Measurements from ENCODE around the gene TDRD12. TPM values are rescaled to one million over a fixed set of nuclear protein-coding genes. Genes with fewer than 3 reads are reported as not detected.
A peak's percentile ranks its signal among the peaks of the same experiment; 100 is the strongest.
"Not testable (repeated sequence)": the region's sequence is repeated elsewhere in the genome, so short reads cannot be mapped to it uniquely, and the experiment has no call there.

The TDRD12 gene
- total RNA-seq, 4 donors from 2014 or later: 0.39 to 2.4 (median 0.89) TPM; not detected in 1

GRCh38 chr19:32695506-32695905, 24.1 kb upstream of the TDRD12 start:
- peaks cover 37 to 41% of the 10 kb centered on the region in 2 donors for H3K4me1 ChIP-seq
- WGBS, 2 donors: 82 to 93% methylated on average over 6 of the region's 6 CpGs
- intact Hi-C loops (cut with DNase I); H3K9me3 ChIP-seq; H3K4me3 ChIP-seq (replicated peaks in 1 of 3); H3K27me3 ChIP-seq; DNase-seq; H3K27ac ChIP-seq; H3K36me3 ChIP-seq: not testable (repeated sequence)

- H3K27me3 ChIP-seq; H3K36me3 ChIP-seq; intact Hi-C loops (cut with DNase I); H3K27ac ChIP-seq; H3K9me3 ChIP-seq; DNase-seq; H3K4me3 ChIP-seq (replicated peaks in 1 of 3): not testable (repeated sequence)
- peaks cover 30 to 34% of the 10 kb centered on the region in 2 donors for H3K4me1 ChIP-seq
- WGBS, 2 donors: 85 to 93% methylated on average over 3 of the region's 3 CpGs
Observed at GRCh38 chr19:32696771-32697170, 22.8 kb upstream of the TDRD12 start.

- H3K4me1 ChIP-seq: peaks cover 4 to 16% of the 10 kb centered on the region in 2 donors
- DNase-seq; H3K27me3 ChIP-seq; H3K27ac ChIP-seq; H3K36me3 ChIP-seq; H3K4me3 ChIP-seq (replicated peaks in 1 of 3); H3K9me3 ChIP-seq; intact Hi-C loops (cut with DNase I): not testable (repeated sequence)
- WGBS, 2 donors: 94 to 95% methylated on average over 7 of the region's 7 CpGs
Observed at GRCh38 chr19:32700129-32700528, 19.4 kb upstream of the TDRD12 start.

GRCh38 chr19:32702010-32702409, 17.6 kb upstream of the TDRD12 start:
- H3K27ac ChIP-seq: peak overlapping the region in 1 of 3 donors; percentile 36
- H3K36me3 ChIP-seq: no peaks in the 10 kb centered on the region
- H3K4me1 ChIP-seq: peaks cover 4 to 9% of the 10 kb centered on the region in 2 donors
- H3K9me3 ChIP-seq: no peaks in the 10 kb centered on the region
- WGBS, 2 donors: 39 to 57% methylated on average over 5 of the region's 5 CpGs
- no peak overlapping the region for H3K4me3 ChIP-seq (replicated peaks in 1 of 3)
- peak in 1 of 2 donors; percentile 14 for DNase-seq
- H3K27me3 ChIP-seq: no peaks in the 10 kb centered on the region
- intact Hi-C loops (cut with DNase I): no loop called here
- TF ChIP-seq POLR2A (IDR thresholded peaks at IDR 0.05): no peak
- no peak for TF ChIP-seq CTCF (IDR thresholded peaks at IDR 0.05)

- H3K4me3 ChIP-seq (replicated peaks in 1 of 3); H3K27ac ChIP-seq; H3K36me3 ChIP-seq; H3K27me3 ChIP-seq; intact Hi-C loops (cut with DNase I); H3K9me3 ChIP-seq; H3K4me1 ChIP-seq; DNase-seq: not testable (repeated sequence)
- 92 to 98% methylated on average over 2 of the region's 2 CpGs for WGBS, 2 donors
Observed at GRCh38 chr19:32704006-32704405, 15.6 kb upstream of the TDRD12 start.

- Histone ChIP-seq H3K27ac (no peak overlapping the region), H3K4me3 (replicated peaks in 1 of 3) (no peak overlapping the region), H3K9me3 (no peaks in the 10 kb centered on the region), H3K36me3 (peaks cover 0 to 8% of the 10 kb centered on the region in 2 donors), H3K27me3 (no peaks in the 10 kb centered on the region), H3K4me1 (no peaks in the 10 kb centered on the region)
- no peak for TF ChIP-seq POLR2A (IDR thresholded peaks at IDR 0.05)
- TF ChIP-seq CTCF (IDR thresholded peaks at IDR 0.05): no peak
- no peak for DNase-seq
- WGBS, 2 donors: 95 to 96% methylated on average over 3 of the region's 3 CpGs
- intact Hi-C loops (cut with DNase I): no loop called here
Observed at GRCh38 chr19:32708457-32708856, 11.1 kb upstream of the TDRD12 start.

- H3K4me3 ChIP-seq (replicated peaks in 1 of 3): no peak overlapping the region
- no peaks in the 10 kb centered on the region for H3K4me1 ChIP-seq
- 94% methylated on average over 5 of the region's 5 CpGs for WGBS, 2 donors
- intact Hi-C loops (cut with DNase I): no loop called here
- no peak for TF ChIP-seq CTCF (IDR thresholded peaks at IDR 0.05)
- TF ChIP-seq POLR2A (IDR thresholded peaks at IDR 0.05): no peak
- no peak for DNase-seq
- H3K27ac ChIP-seq: no peak overlapping the region
- no peaks in the 10 kb centered on the region for H3K27me3 ChIP-seq
- H3K36me3 ChIP-seq: peaks cover 0 to 11% of the 10 kb centered on the region in 2 donors
- no peaks in the 10 kb centered on the region for H3K9me3 ChIP-seq
Observed at GRCh38 chr19:32709032-32709431, 10.5 kb upstream of the TDRD12 start.

Measured in thyroid gland (tissue), 4 donors.